Fibroblast of lung (primary cell): ENCODE data around the gene AMHR2.

Source experiments
- EZH2 ChIP-seq: IDR thresholded peaks from 2 replicates; pipeline ENCODE4 v1.5.1; 2012; ENCODE audit warnings: low read length, control low read depth, mild to moderate bottlenecking; ENCODE audit errors: missing control alignments
- TF ChIP-seq, protein P1 (sequence below), 2 donors: IDR thresholded peaks in 1 of 2; conservative IDR thresholded peaks in 1 of 2; 1 replicate in 1 of 2; 2 replicates in 1 of 2; pipeline ENCODE4 v1.5.1; 2011 to 2012; ENCODE audit warnings: low read length in 2 of 2, control low read depth in 1 of 2, inconsistent platforms in 1 of 2, low read depth in 1 of 2, mild to moderate bottlenecking in 1 of 2

GRCh38 chr12:53391724-53392123 is 31.9 kb upstream of the AMHR2 start:
- TF ChIP-seq, protein P1, sequence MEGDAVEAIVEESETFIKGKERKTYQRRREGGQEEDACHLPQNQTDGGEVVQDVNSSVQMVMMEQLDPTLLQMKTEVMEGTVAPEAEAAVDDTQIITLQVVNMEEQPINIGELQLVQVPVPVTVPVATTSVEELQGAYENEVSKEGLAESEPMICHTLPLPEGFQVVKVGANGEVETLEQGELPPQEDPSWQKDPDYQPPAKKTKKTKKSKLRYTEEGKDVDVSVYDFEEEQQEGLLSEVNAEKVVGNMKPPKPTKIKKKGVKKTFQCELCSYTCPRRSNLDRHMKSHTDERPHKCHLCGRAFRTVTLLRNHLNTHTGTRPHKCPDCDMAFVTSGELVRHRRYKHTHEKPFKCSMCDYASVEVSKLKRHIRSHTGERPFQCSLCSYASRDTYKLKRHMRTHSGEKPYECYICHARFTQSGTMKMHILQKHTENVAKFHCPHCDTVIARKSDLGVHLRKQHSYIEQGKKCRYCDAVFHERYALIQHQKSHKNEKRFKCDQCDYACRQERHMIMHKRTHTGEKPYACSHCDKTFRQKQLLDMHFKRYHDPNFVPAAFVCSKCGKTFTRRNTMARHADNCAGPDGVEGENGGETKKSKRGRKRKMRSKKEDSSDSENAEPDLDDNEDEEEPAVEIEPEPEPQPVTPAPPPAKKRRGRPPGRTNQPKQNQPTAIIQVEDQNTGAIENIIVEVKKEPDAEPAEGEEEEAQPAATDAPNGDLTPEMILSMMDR (conservative IDR thresholded peaks at IDR 0.05 in 1 of 2, IDR thresholded peaks at IDR 0.05 in 1 of 2; ENCODE audit: low read depth in 1 of 2, low read length in 2 of 2), result no peak
- TF ChIP-seq EZH2, result no peak
